ENCODE results near the gene WDR33.

WDR33 gene

DNA sequence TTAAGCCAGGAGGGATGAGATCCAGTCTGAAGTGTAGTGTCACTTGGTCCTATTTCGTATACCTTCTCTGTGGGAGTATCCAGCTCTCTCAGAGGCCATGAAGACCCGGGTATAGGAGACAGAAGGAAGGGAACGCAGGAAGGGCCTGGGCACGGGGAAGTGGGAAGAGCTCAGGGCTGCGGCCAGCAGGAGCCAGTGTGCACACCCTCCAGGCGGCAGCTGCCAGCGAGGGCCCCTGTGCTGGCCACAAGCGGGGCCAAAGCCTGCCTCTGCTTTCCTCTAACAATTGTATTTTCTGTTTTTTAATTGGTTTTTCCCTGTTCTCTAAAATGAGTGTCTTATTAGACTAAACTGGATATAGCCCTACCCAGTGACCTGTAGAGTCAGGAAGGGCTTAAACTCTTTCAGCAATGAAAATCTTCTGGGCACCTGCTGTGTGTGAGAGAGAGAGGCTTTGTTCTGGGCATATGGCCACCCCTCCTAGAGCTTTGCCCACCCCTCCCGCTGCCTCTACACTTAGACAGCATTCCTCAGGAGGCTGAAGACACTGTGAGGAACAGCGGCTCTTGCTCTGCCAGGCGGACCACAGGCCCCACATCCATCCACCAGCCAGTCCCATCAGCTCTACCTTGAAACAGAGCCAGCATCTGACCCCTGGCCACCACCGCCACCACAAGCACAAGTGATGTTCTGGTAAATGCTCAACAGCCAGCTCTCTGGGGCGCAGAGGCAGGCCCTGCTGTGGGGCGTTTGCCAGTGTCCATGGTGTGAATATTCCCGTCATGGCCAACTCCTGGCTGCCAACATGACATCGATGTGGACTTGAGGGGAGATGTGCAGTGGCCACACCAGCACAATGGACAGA is 155.5 kb downstream of the WDR33 start:
- no peak for DNase-seq (ENCODE audit: low read depth)

GRCh38 chr2:127654838-127655175 is 156.2 kb downstream of the WDR33 start:
- DNase-seq (ENCODE audit: low read depth) = no peak

- DNase-seq (ENCODE audit: low read depth) = no peak
Measured at GRCh38 chr2:127654084-127654837, 156.7 kb downstream of the WDR33 start.

DNA sequence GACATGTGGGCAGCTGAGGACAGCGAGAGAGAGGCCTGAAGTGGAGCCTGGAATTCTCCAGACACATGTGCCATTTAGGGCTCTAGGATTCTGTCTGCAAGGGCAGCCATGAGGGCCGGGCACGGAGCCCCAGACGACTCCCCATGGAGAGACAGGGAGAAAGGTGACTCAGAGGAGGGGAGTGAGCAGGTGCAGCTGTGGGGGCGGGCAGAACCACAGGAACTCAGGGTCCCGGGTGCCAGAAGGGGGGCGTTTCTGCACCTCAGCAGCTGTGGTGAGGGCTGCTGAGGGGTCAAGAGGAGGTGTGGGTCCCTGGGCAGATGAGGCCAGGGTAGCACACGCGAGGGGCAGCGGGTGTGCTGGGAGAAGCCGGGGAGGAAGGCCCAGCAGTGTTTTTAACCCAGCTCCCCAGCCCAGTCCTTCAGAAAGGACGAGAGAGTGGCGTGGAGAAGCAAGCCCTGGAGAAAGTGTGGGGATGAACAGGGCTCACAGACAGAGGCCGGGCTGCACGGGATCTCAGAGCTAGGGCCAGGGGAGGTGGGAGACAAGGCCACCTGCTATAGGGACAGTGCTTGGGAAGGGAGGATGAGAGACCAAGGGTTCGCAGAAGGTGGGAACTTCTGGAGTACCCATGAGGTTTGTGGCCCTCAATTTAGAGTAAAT is 157.4 kb downstream of the WDR33 start:
- DNase-seq (ENCODE audit: low read depth) = no peak

- DNase-seq (ENCODE audit: low read depth) = no peak
Measured at GRCh38 chr2:127652786-127653357, 158.1 kb downstream of the WDR33 start.

DNA sequence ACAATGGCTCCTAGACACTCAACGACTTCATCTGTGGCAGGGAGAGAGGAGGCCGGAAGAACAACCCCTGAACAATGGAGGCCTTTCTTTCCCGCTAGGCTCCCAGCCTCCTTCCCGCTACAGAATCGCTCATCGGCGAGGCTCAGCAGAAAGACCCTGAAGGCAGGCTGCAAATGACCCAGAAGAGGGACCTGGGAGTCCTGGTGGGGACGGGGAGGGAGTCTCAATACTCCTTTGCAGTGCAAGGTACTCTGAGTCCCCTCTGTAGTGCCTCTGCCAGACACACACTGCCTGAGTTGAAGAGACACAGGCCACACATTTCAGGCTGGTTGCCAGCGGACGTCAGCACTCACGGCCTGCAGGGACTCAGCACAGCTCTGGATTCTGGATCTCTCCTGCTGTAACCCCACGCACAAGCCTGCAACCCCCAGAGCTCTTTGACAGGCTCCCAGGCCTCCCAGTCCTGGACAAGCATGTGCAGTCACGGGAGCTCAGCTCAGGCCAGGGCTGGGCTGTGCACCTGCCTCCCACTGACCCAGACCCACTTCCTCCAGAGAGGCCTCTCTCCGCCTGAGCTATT is 158.9 kb downstream of the WDR33 start:
- no peak for DNase-seq (ENCODE audit: low read depth)

GRCh38 chr2:127651381-127651809 is 159.6 kb downstream of the WDR33 start:
- DNase-seq (ENCODE audit: low read depth) = no peak

All from iris pigment epithelial cell (primary cell).